H1 (cell line): ENCODE data around the gene SEMA7A. TPM values are rescaled to one million over a fixed set of nuclear protein-coding genes. Genes with fewer than 3 reads are reported as not detected.

ENCODE experiments used
- CBX5 ChIP-seq: fragments of 300-800, 300-1000 bp; sonication (generic); IDR thresholded peaks from 2 replicates; pipeline ENCODE4 v1.7.1; 2016; ENCODE audit warnings: antibody characterized with exemption, low read length, low read depth
- EP300 ChIP-seq, 2 experiments: IDR thresholded peaks; 1 replicate in 1 of 2; 2 replicates in 1 of 2; pipeline ENCODE4 v1.6.1; 2011 to 2012; ENCODE audit warnings: low read depth in 2 of 2, low read length in 2 of 2, mild to moderate bottlenecking in 2 of 2, borderline replicate concordance in 1 of 2, inconsistent platforms in 1 of 2, moderate library complexity in 1 of 2
- JUN ChIP-seq: IDR thresholded peaks from 2 replicates; pipeline ENCODE4 v1.6.1; 2011; ENCODE audit warnings: low read depth, mild to moderate bottlenecking, improper control_type of control experiment, low read length
- RNF2 ChIP-seq: fragments of 200-900, 300-1000 bp; sonication (generic); IDR thresholded peaks from 2 replicates; pipeline ENCODE4 v1.7.1; 2016; ENCODE audit warnings: borderline replicate concordance, low read depth, mild to moderate bottlenecking, antibody characterized with exemption, low read length; ENCODE audit not compliant: poor library complexity, severe bottlenecking; ENCODE audit errors: missing control alignments
- SIN3A ChIP-seq, 2 experiments: IDR thresholded peaks in 1 of 2; conservative IDR thresholded peaks in 1 of 2; 2 replicates each; pipeline ENCODE4 v1.6.1; 2011 to 2012; ENCODE audit warnings: low read length in 2 of 2, improper control_type of control experiment in 1 of 2, low read depth in 1 of 2, mild to moderate bottlenecking in 1 of 2
- SIRT6 ChIP-seq: IDR thresholded peaks from one replicate; pipeline ENCODE4 v1.7.1; 2012; ENCODE audit warnings: low read length, inconsistent platforms
- SUZ12 ChIP-seq: fragments of 200-600 bp; sonication (generic); IDR thresholded peaks from 2 replicates; pipeline ENCODE4 v1.6.1; 2012; ENCODE audit warnings: mild to moderate bottlenecking, inconsistent platforms, low read length, moderate library complexity, mixed read lengths
- polyA plus RNA-seq, 7 experiments: library from polyadenylated mRNA; depleted of rRNA in 3 of 7; stranded (reverse) in 5 of 7; unstranded in 2 of 7; fragments of >200 nt in 5 of 7; fragments of 200-250 nt in 2 of 7; gene quantifications; 1 replicate in 5 of 7; 2 replicates in 1 of 7; 4 replicates in 1 of 7; pipeline versions ENCODE4 v1.2.1 to v1.2.3, GENCODE V29; 2011 to 2013; ENCODE audit warnings: missing spikeins in 2 of 7, mixed read lengths in 2 of 7
- total RNA-seq: library from RNA; stranded (reverse); fragmentation: NEBNext Ultra II Directional; extraction: Animal tissue kit (Norgen Biotek cat#: 25700); gene quantifications from 2 replicates; pipeline ENCODE4 v1.2.1, GENCODE V29; 2021

SEMA7A gene
- total and polyA plus RNA-seq, 2 of the 8 experiments (the other 6 are each of a cell fraction or from before 2014, with no cell fraction given), result 10.7 to 15.0 TPM

DNA sequence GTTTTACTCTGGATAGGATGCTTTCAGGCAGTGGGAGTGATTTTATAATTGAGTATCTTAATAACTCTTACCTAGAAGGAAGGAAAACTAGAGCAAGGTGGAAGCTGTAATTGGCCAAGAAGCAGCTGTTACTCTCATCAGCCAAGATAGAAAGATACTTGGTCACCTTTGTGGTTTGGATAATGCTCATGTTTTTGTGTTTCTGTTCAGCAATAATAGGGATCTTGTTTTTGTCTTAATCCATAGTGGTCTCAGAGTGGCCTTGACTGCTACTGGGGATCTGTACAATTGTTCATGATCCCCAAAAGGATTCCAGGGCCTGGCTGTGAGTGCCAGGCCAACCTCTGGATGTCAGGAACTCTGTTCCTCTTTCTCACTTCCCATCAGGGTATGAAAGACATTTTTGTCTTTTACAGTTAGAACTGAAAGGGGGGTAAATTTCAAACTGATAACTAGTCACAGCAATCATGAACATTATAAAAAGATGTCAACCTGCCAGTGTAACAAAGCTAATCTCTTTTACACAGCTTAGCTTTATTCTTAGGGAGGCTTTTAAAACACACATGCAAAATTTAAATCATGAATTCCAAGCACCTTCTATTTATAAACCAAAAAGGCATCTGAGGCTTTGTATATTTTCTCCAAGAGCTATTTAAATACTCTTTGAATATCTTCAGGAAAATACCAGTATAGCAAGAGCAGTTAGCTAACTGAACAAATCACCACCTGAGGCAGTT lies 21.2 kb upstream of the SEMA7A start (continued):
- TF ChIP-seq SIN3A (conservative IDR thresholded peaks at IDR 0.05 in 1 of 2, IDR thresholded peaks at IDR 0.05 in 1 of 2; ENCODE audit: low read depth in 1 of 2, low read length in 2 of 2), result no peak
- TF ChIP-seq JUN, result no peak
- TF ChIP-seq EP300 (IDR thresholded peaks at IDR 0.05; ENCODE audit: borderline replicate concordance in 1 of 2, low read depth in 2 of 2, low read length in 2 of 2), result no peak
- no peak for TF ChIP-seq CBX5
- TF ChIP-seq SUZ12, result no peak
- TF ChIP-seq SIRT6, result no peak
- TF ChIP-seq RNF2, result no peak
- TF ChIP-seq, all 59 proteins: peak for 0
